A549 (cell line): ENCODE data around the gene LCN12. TPM values are rescaled to one million over a fixed set of nuclear protein-coding genes. Genes with fewer than 3 reads are reported as not detected.

Experiments used
- ATAC-seq, 2 experiments: fragments of 200-7000 bp in 1 of 2; fragments of >200 bp in 1 of 2; cut with Nextera tagmentation in 1 of 2; cut with Tn5 transposase in 1 of 2; 3 replicates each; pipeline versions ENCODE4 v1.8.0 to v1.9.1; 2018 to 2020; ENCODE audit warnings: mild to moderate bottlenecking in 1 of 2, moderate library complexity in 1 of 2
- CTCF ChIA-PET: fragments of 300-600 bp; sonication (Branson Sonifier 250); formaldehyde crosslinking; extraction: SDS; loops from one replicate; lab custom pipeline; 2021; ENCODE audit warnings: antibody characterized with exemption, inconsistent platforms; lab: Yijun Ruan, JAX
- POLR2A ChIA-PET: fragments of 350-600 bp; formaldehyde crosslinking; extraction: SDS; loops from one replicate; lab custom pipeline; 2021; ENCODE audit warnings: antibody characterized with exemption, inconsistent platforms; lab: Yijun Ruan, JAX
- DNase-seq, 2 experiments: peaks; one replicate each; pipeline versions ENCODE4 v3.0.0 to v3.0.0-alpha.2; 2011 to 2016; ENCODE audit warnings: low read depth in 1 of 2, low spot score in 1 of 2
- FAIRE-seq: peaks from 2 replicates; lab custom pipeline; 2011; peaks lifted over from hg19 to GRCh38; lab: Jason Lieb, UNC
- H3K27ac ChIP-seq, 2 experiments: fragments of >200 bp; sonication (Bioruptor Twin); formaldehyde crosslinking; 3 replicates each; pipeline ENCODE4 v1.5.1; 2016 to 2017
- H3K4me1 ChIP-seq: fragments of >200 bp; sonication (Bioruptor Twin); formaldehyde crosslinking; 3 replicates; pipeline ENCODE4 v1.6.1; 2016
- H3K4me2 ChIP-seq: fragments of >200 bp; sonication (Bioruptor Twin); formaldehyde crosslinking; 3 replicates; pipeline ENCODE4 v1.6.1; 2016
- H3K4me3 ChIP-seq: fragments of >200 bp; sonication (Bioruptor Twin); formaldehyde crosslinking; 3 replicates; pipeline ENCODE4 v1.5.1; 2016
- H3K9me3 ChIP-seq: fragments of >200 bp; sonication (Bioruptor Twin); formaldehyde crosslinking; 3 replicates; pipeline ENCODE4 v1.6.1; 2016
- ATOH8 ChIP-seq: fragments of 250-450 bp; sonication (Bioruptor Pico); IDR thresholded peaks from 2 replicates; pipeline ENCODE4 v1.5.0; 2020; ENCODE audit warnings: low read depth, mild to moderate bottlenecking, moderate library complexity
- BCL3 ChIP-seq: fragments of >200 bp; sonication (Bioruptor Twin); formaldehyde crosslinking; IDR thresholded peaks from 3 replicates; pipeline ENCODE4 v1.6.1; 2016
- BHLHE40 ChIP-seq: IDR thresholded peaks from 2 replicates; pipeline ENCODE4 v1.6.1; 2012; ENCODE audit warnings: low read depth, low read length, inconsistent platforms
- CBX8 ChIP-seq: fragments of 200-600 bp; sonication (generic); IDR thresholded peaks from 2 replicates; pipeline ENCODE4 v1.6.1; 2016
- CEBPB ChIP-seq, 2 experiments: fragments of >200 bp in 1 of 2; sonication (Bioruptor Twin) in 1 of 2; formaldehyde crosslinking in 1 of 2; IDR thresholded peaks; 2 replicates each; pipeline ENCODE4 v1.6.1; 2012 to 2016
- CHD2 ChIP-seq: fragments of 150-350 bp; IDR thresholded peaks from 2 replicates; pipeline ENCODE4 v1.6.1; 2014; ENCODE audit warnings: low read length; ENCODE audit not compliant: partially characterized antibody
- EHMT2 ChIP-seq: fragments of 200-600 bp; sonication (generic); IDR thresholded peaks from 2 replicates; pipeline ENCODE4 v1.6.1; 2016; ENCODE audit warnings: antibody characterized with exemption, low read depth, mild to moderate bottlenecking, moderate library complexity
- EP300 ChIP-seq, 2 experiments: fragments of >200 bp; sonication (Bioruptor Twin); formaldehyde crosslinking; IDR thresholded peaks; 2 replicates in 1 of 2; 3 replicates in 1 of 2; pipeline ENCODE4 v1.6.1; 2016 to 2017
- FOSB ChIP-seq: fragments of 250-450 bp; sonication (Bioruptor Pico); IDR thresholded peaks from 2 replicates; pipeline ENCODE4 v1.5.0; 2020; ENCODE audit warnings: mild to moderate bottlenecking, moderate library complexity
- HEYL ChIP-seq: fragments of 250-450 bp; sonication (Bioruptor Pico); IDR thresholded peaks from 2 replicates; pipeline ENCODE4 v1.8.0; 2021; ENCODE audit warnings: mild to moderate bottlenecking, moderate library complexity
- HOXA7 ChIP-seq: fragments of 250-450 bp; sonication (Bioruptor Pico); IDR thresholded peaks from 2 replicates; pipeline ENCODE4 v1.5.0; 2020; ENCODE audit warnings: mild to moderate bottlenecking, moderate library complexity
- JUN ChIP-seq, 2 experiments: fragments of >200 bp; sonication (Bioruptor Twin); formaldehyde crosslinking; IDR thresholded peaks; 2 replicates in 1 of 2; 3 replicates in 1 of 2; pipeline ENCODE4 v1.6.1; 2016 to 2017
- JUNB ChIP-seq: fragments of >200 bp; sonication (Bioruptor Twin); formaldehyde crosslinking; IDR thresholded peaks from 2 replicates; pipeline ENCODE4 v1.6.1; 2016
- KDM1A ChIP-seq: fragments of 200-600 bp; sonication (generic); IDR thresholded peaks from 2 replicates; pipeline ENCODE4 v1.6.1; 2016; ENCODE audit warnings: low read depth, mild to moderate bottlenecking
- MAFK ChIP-seq: fragments of 450-650 bp; IDR thresholded peaks from 2 replicates; pipeline ENCODE4 v1.6.1; 2014; ENCODE audit not compliant: partially characterized antibody
- NFE2L2 ChIP-seq: fragments of 150-350 bp; conservative IDR thresholded peaks from 2 replicates; pipeline ENCODE4 v1.6.1; 2014; ENCODE audit warnings: low read length
- NPAS2 ChIP-seq: fragments of 250-450 bp; sonication (Bioruptor Pico); IDR thresholded peaks from 2 replicates; pipeline ENCODE4 v1.8.0; 2022; ENCODE audit warnings: mild to moderate bottlenecking, moderate library complexity, borderline replicate concordance
- PHF8 ChIP-seq: fragments of 200-600 bp; sonication (generic); IDR thresholded peaks from 2 replicates; pipeline ENCODE4 v1.6.1; 2016; ENCODE audit warnings: low read depth, mild to moderate bottlenecking, antibody characterized with exemption, moderate library complexity, borderline replicate concordance
- POLR2AphosphoS2 ChIP-seq: conservative IDR thresholded peaks from 2 replicates; pipeline ENCODE4 v1.6.1; 2012; ENCODE audit warnings: low read length, improper control_type of control experiment, inconsistent platforms
- RAD21 ChIP-seq, 2 experiments: fragments of >200 bp in 1 of 2; sonication (Bioruptor Twin) in 1 of 2; formaldehyde crosslinking in 1 of 2; IDR thresholded peaks in 1 of 2; conservative IDR thresholded peaks in 1 of 2; 2 replicates in 1 of 2; 3 replicates in 1 of 2; pipeline ENCODE4 v1.6.1; 2012 to 2018; ENCODE audit warnings: inconsistent platforms in 1 of 2
- RARB ChIP-seq: fragments of 250-450 bp; sonication (Bioruptor Pico); IDR thresholded peaks from 2 replicates; pipeline ENCODE4 v1.8.0; 2021; ENCODE audit warnings: mild to moderate bottlenecking, moderate library complexity
- SREBF2 ChIP-seq: fragments of 450-650 bp; IDR thresholded peaks from 2 replicates; pipeline ENCODE4 v1.6.1; 2014; ENCODE audit warnings: mild to moderate bottlenecking, moderate library complexity
- TFCP2L1 ChIP-seq: fragments of 250-450 bp; sonication (Bioruptor Pico); IDR thresholded peaks from 2 replicates; pipeline ENCODE4 v1.5.0; 2021; ENCODE audit warnings: mild to moderate bottlenecking
- USF2 ChIP-seq: fragments of 450-650 bp; IDR thresholded peaks from 2 replicates; pipeline ENCODE4 v1.6.1; 2014; ENCODE audit warnings: antibody characterized with exemption
- ZC3H11A ChIP-seq: fragments of 450-650 bp; IDR thresholded peaks from 2 replicates; pipeline ENCODE4 v1.6.1; 2014; ENCODE audit warnings: antibody characterized with exemption, mild to moderate bottlenecking
- ZFP36 ChIP-seq: fragments of 450-650 bp; IDR thresholded peaks from 2 replicates; pipeline ENCODE4 v1.6.1; 2014; ENCODE audit warnings: borderline replicate concordance; ENCODE audit not compliant: partially characterized antibody
- ZNF302 ChIP-seq: fragments of 250-450 bp; sonication (Bioruptor Pico); IDR thresholded peaks from 2 replicates; pipeline ENCODE4 v1.9.0; 2021; ENCODE audit warnings: inconsistent platforms, mild to moderate bottlenecking, moderate library complexity
- ZSCAN20 ChIP-seq: fragments of 250-450 bp; sonication (Bioruptor Pico); IDR thresholded peaks from 2 replicates; pipeline ENCODE4 v1.8.0; 2022; ENCODE audit warnings: mild to moderate bottlenecking, moderate library complexity
- WGBS: methylation state at CpG from one replicate; pipeline ENCODE4 v1.1.6; 2017; ENCODE audit errors: missing lambda C conversion rate; 5-methylcytosine and 5-hydroxymethylcytosine counted together
- polyA plus RNA-seq, 4 experiments: library from polyadenylated mRNA; depleted of rRNA in 3 of 4; stranded (reverse); fragments of >200 nt; fragmentation: RNase III in 1 of 4; extraction: RNeasy Plus Mini Kit Qiagen cat#74134 plus additional on column Dnase treatment in 1 of 4; gene quantifications; 2 replicates in 3 of 4; 3 replicates in 1 of 4; pipeline ENCODE4 v1.2.3, GENCODE V29; 2011 to 2017

LCN12 gene
- polyA plus RNA-seq, 2 of the 4 experiments (the other 2 are of a cell fraction) = 0.74 to 3.0 TPM

- 75% methylated on average over 9 of the region's 14 CpGs for WGBS
- no peak for DNase-seq
- ChIA-PET POLR2A (no interaction called here), CTCF (interaction anchor here (0.7 to 1.1 kb wide), 2 partner anchors 91 to 92 kb away, joined by 3 read pairs; partner anchors contain the start of gene NPDC1)
- no peak overlapping the region for H3K4me2 ChIP-seq
- no peak for FAIRE-seq
- ATAC-seq = no peak
- H3K27ac ChIP-seq = no peak overlapping the region
- TF ChIP-seq ZC3H11A (no peak), ZFP36 (no peak), EHMT2 (no peak), CBX8 (no peak), ZSCAN20 (CRISPR knock-in tag) (no peak), CHD2 (no peak), ZNF302 (no peak)
- H3K4me3 ChIP-seq = no peak overlapping the region
- H3K9me3 ChIP-seq = no peaks in the 10 kb centered on the region
- H3K4me1 ChIP-seq = peaks cover 7% of the 10 kb centered on the region
Measured at GRCh38 chr9:136955202-136955942, 3.3 kb downstream of the LCN12 start.

GRCh38 chr9:136955943-136956335 lies 3.9 kb downstream of the LCN12 start:
- DNase-seq (no peak), FAIRE-seq (no peak), ATAC-seq (no peak)
- Histone ChIP-seq H3K4me3 (no peak overlapping the region), H3K4me2 (no peak overlapping the region), H3K9me3 (no peaks in the 10 kb centered on the region), H3K27ac (no peak overlapping the region), H3K4me1 (peaks cover 2% of the 10 kb centered on the region; the same call in 2 of the 3 replicates)
- CTCF ChIA-PET = interaction anchor here (0.8 kb wide), 1 partner anchor 9 kb away, joined by 4 read pairs; no protein-coding TSS in a partner anchor
- POLR2A ChIA-PET = no interaction called here
- WGBS = 80% methylated on average over 9 of the region's 9 CpGs
- TF ChIP-seq BHLHE40 (no peak), ZNF302 (no peak), JUNB (no peak), RAD21 (conservative IDR thresholded peaks at IDR 0.05 in 1 of 2, IDR thresholded peaks at IDR 0.05 in 1 of 2) (no peak), NPAS2 (CRISPR knock-in tag) (no peak)

GRCh38 chr9:136956604-136957003 lies 4.5 kb downstream of the LCN12 start:
- Histone ChIP-seq H3K4me1 (no peaks in the 10 kb centered on the region), H3K9me3 (no peaks in the 10 kb centered on the region), H3K4me2 (no peak overlapping the region), H3K4me3 (no peak overlapping the region), H3K27ac (no peak overlapping the region)
- FAIRE-seq = no peak
- CTCF ChIA-PET = interaction anchor here (0.8 kb wide), 1 partner anchor 9 kb away, joined by 4 read pairs; no protein-coding TSS in a partner anchor
- WGBS = 70% methylated on average over 4 of the region's 4 CpGs
- no peak for DNase-seq
- no peak for ATAC-seq
- TF ChIP-seq PHF8 (no peak), EHMT2 (0 out of 2 replicates have a peak, but pooled peaks have one; percentile 14)
- POLR2A ChIA-PET = no interaction called here

GRCh38 chr9:136957461-136957860 lies 5.4 kb downstream of the LCN12 start:
- FAIRE-seq (no peak), DNase-seq (no peak), ATAC-seq (no peak)
- H3K4me3 ChIP-seq = no peak overlapping the region
- no peak for TF ChIP-seq JUN (IDR thresholded peaks at IDR 0.05)
- TF ChIP-seq ZNF302 = no peak
- TF ChIP-seq RARB (CRISPR knock-in tag) = no peak
- TF ChIP-seq EP300 (IDR thresholded peaks at IDR 0.05) = no peak
- TF ChIP-seq NFE2L2 = no peak
- no peak for TF ChIP-seq KDM1A
- no peak for TF ChIP-seq CHD2
- no peak for TF ChIP-seq FOSB (CRISPR knock-in tag)
- TF ChIP-seq ATOH8 (CRISPR knock-in tag) = no peak
- no peak for TF ChIP-seq CEBPB (IDR thresholded peaks at IDR 0.05)
- TF ChIP-seq TFCP2L1 (CRISPR knock-in tag) = no peak
- TF ChIP-seq POLR2AphosphoS2 = no peak
- TF ChIP-seq HEYL (CRISPR knock-in tag) = no peak
- no peak for TF ChIP-seq ZC3H11A
- TF ChIP-seq BCL3 = no peak
- TF ChIP-seq SREBF2 = no peak
- TF ChIP-seq ZFP36 = no peak
- TF ChIP-seq HOXA7 (CRISPR knock-in tag) = no peak
- no peak for TF ChIP-seq USF2
- no peak for TF ChIP-seq MAFK
- POLR2A ChIA-PET = interaction anchor here (1.3 kb wide), 1 partner anchor 8 kb away, joined by 3 read pairs; no protein-coding TSS in a partner anchor
- H3K4me1 ChIP-seq = no peaks in the 10 kb centered on the region
- no peak overlapping the region for H3K27ac ChIP-seq
- no CpG with 5 or more reads among the region's 1 CpG for WGBS
- H3K9me3 ChIP-seq = no peaks in the 10 kb centered on the region
- CTCF ChIA-PET = no interaction called here
- H3K4me2 ChIP-seq = no peak overlapping the region
